HG03558 (cell line): ENCODE results near the gene GAB1.
"Not testable (repeated sequence)": the region's sequence is repeated elsewhere in the genome, so short reads cannot be mapped to it uniquely, and the experiment has no call there.

Experiments
- ATAC-seq: cut with Tn5 transposase; IDR thresholded peaks from one replicate; pipeline ENCODE4 v1.9.1; 2021; ENCODE audit warnings: moderate number of reproducible peaks; ENCODE audit not compliant: unreplicated experiment; ENCODE audit errors: extremely low read depth

Gene GAB1

DNA sequence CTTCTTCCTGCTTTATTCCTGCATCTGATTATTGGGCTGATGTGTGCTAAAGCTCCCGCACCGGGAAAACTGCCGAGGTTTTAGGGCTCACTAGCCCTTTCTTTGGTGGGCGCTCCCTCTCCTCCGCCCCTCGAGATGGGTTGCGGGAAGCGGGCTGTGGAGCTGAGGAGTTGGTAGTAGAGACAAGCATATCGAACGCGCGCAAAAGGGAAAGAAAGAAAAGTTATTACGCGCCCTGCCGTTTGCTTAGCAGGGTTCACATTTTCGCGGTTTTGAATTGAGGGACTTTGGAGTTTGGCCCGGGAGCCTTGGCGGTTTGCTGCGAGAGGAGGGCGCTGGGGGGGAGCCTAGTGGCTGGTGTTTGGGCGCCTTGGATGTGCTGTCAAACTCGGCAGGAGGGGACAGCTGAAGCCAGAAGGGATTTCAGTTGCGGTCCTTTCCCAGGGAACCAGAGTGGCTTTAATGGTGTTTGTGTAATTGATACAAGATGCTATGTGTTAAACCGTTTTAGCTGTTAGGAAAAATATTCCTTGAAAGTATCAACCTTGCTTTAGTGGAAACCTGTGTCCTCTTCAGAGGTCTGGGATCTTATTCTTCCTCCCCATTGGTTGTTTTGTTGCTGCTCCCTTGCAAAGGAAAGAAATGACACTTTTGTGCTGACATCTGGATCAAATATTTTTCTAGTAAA, 1.1 kb downstream of the GAB1 start:
- ATAC-seq, result no peak

DNA sequence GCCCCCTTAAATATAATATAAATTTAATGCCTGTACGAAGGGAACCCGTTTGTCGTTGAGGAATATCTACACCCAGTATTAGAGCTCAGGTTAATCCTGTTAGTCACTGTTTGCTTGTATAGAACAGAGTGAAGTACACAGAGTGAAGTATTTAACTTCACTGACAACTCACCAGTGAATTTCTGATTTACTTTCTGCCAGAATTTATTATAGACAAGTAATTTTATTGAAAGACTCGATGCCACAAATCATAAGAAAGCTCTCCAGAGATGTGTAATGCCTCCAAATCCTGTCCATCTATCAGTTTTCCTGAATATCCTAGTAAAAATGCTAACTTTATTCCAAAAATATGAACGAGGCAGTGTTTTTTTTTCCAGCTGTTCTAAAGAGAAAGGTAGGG, 1.6 kb downstream of the GAB1 start:
- ATAC-seq, result no peak

DNA sequence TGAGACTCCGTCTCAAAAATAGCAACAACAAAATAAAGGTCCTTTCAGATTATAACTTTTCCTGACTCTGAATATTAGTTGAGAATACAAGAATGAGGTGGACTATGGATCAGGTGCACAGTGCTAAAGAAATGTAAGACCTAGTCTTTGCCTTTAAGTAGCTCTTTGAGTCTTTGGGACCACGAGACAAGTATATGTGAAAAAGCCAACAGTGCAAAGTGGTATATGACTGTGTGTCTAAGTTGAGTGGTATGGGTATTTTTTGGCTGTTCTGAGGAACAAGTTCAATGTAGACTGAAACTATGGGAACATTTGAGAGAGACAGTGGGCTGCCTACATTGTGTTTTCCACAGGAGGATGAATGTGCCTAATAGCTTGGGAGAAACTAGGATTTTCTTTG, 2.8 kb downstream of the GAB1 start:
- ATAC-seq, result no peak

DNA sequence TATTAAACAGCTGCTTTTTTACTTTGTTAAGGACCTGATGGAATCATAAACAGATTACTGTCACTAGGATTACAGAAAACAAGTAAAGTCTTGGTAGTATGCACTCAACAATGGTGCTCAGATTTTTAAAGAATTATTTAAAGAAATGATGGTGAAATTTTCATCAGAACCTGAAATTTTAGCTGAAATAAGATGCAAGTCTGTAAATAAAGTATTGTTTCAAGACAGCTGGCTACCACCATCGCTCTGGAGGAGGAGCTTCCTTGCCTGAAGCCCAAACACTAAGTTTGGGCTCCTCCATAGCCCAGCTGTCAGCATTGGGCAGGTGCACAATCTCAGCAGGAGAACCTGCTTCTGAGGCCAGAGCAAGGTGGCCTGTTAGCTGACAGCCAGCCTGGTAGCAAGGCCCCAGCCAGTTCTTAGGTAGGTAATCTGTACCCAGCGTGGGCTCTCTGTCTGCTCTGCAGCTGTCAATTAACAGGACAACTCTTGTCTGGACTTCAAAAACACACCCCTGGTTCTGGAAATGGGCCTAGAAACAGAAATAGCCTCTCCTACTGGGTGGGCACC, 4.6 kb downstream of the GAB1 start:
- ATAC-seq, result no peak

DNA sequence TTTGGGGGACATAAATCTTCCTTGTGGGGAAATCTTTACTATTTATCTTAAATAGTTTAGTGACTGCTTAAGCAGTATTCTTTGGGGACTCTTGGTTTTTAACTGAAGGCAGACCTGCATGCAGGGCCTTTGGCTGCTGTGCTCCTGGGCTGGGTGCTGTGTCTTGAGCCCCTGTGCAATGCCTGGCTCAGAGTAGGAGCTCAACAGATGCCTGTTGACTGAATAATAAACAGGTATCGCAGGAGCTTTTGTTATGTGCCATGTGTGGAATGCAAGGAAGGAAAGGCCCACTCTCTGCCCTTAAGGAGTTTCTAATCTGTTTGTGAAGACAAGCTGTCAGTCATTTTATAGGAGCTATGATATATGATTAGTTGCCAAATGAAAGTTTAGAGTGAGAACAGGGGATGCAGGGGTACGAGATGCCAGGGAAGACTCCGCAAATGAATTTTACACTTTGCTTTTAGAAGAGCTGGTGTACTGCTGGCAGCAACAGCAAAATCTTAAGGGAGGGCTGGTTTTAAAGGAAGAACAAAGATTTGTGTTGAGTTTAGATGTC, 6.7 kb downstream of the GAB1 start:
- no peak for ATAC-seq

DNA sequence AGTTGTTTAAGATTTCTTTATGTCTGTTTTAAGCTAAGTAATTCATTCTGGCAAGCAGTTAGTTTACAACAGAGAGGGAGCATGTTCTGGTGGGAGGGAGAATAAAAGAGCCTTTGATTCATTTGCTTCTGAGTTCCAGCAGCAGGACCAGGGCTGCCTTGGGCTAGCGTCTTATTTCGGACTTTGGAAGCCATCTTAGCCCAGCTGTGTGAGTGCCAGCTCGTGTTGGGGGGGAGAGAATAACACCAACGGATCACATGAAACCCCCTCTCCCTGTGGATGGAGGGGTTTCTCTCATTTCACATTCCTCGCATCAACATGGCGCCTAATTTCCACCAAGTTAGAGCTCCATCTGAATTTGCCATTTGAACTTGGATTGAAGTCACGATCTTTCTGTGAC, 7.4 kb downstream of the GAB1 start:
- no peak for ATAC-seq

DNA sequence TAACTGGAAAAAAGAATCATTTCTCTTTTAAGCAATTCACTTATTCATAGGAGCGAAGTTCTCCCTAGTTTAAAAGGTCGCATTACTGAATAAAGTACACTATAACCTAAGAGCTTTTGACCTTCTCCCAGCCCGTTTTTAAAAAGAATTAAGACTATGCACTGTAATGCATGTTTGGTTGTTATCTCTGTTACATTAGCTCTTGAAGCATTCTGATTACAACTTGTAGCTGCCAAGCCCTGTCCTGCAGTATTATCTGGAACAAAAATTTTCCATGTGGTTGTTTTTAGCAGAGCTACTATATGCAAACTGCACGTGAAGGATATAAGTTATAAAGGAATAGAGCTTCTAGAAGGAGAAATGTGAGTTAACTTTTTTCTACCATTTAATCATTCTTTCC, 8.1 kb downstream of the GAB1 start:
- no peak for ATAC-seq

DNA sequence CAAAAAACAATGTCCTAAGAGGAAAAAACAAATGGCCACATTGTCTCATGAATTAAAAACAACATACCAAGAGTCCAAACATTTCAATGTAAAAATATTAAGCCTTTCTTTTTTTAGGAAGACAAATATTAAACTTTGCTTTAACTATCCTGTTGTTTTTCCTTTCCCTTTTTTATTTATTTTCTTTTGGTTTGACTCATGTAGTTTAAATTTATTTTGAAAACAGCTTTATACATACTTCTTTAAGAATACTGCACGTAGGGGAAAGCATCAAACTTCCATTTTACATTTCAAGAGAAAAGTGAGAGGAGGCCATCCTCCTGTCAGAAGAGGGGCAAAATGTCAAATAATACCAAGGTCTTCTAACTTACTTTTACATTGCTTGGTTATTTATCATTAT, 8.7 kb downstream of the GAB1 start:
- ATAC-seq, result no peak

DNA sequence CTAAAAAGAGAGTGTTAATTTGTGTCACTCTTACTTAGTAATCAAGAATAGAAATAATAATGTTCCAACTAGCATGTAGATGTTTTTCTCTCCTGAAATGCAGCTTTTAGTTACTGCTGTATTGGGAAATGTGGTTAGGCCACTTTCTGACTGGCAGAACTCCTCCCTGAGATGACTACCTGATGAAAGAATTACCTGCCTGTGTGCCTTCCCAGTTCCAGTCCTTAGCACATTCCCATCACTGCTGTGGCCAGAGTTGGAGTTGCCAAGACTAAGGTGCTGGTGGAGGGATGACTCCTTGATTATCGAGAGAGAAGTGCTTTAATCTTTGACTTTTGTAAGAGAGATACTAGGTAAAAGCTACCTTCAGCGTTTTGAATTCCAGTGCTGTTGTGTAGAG, 9.5 kb downstream of the GAB1 start:
- ATAC-seq, result no peak

DNA sequence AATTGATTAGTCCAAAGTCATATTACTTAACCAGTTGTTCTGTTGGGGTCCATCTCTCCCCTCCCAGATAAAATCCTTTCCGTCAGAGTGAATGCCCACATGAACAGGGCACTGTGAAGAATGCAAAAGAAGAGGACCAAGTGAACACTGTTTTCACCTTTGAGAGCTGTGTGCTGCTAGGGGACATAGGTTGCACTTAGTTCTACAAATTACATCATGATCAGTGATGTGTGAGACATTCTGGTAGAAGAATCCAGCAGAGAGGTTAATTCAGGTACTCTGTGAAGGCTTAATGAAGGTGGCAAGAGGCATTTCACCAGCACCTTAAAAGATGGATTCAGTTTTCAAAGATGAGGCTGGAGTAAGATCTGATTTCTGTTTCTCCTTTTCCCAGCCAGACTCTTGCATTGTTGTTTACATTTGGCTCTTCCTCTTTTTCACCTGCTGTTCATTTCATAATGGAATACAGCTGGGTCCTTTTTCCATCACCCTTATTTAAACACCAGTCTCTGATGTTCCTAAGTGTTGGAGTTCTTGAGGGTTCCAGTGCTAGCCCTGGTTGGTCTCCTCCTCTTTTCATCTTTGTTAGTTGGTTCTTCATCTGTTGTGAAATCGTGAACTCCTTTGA, 10.9 kb downstream of the GAB1 start:
- no peak for ATAC-seq

DNA sequence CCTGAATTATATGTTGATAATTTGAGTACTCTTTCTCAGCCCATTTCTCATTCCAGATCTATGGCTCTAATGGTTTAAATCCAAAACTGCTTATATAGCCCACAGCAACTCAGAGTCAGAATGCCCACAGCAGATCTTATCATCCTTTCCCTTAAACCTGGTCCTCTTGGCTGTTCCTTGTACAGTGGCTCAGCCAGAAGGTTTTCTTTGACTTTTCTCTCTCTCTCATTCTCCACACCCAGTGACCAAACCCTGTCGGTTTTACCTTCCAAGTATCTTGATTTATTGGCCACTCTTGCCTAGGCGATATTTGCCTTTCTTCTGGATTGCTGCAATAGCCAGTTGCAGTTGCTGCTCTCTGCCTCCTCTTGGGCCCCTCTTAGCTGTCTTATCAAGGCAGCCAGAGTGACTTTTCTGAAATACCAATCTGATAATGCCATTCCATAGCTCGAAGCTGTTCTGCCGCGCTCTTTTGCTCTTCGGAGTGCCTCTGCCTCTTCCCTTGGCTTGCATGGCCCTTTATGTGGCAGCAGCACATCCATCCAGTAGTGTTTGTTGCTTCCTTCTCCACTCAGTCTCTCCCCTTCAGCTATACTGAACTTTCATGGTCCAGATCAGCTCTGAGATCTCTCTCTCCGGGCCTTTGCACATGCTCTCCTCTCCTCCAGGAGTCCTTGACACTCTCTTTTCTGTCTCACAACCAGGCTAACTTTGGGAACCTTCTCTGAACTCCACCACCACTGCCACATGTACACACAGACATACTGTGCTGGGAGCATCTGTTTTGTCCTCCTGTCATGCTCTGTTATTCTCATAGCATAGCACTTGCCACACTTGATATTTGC, 11.8 kb downstream of the GAB1 start:
- ATAC-seq, result no peak

DNA sequence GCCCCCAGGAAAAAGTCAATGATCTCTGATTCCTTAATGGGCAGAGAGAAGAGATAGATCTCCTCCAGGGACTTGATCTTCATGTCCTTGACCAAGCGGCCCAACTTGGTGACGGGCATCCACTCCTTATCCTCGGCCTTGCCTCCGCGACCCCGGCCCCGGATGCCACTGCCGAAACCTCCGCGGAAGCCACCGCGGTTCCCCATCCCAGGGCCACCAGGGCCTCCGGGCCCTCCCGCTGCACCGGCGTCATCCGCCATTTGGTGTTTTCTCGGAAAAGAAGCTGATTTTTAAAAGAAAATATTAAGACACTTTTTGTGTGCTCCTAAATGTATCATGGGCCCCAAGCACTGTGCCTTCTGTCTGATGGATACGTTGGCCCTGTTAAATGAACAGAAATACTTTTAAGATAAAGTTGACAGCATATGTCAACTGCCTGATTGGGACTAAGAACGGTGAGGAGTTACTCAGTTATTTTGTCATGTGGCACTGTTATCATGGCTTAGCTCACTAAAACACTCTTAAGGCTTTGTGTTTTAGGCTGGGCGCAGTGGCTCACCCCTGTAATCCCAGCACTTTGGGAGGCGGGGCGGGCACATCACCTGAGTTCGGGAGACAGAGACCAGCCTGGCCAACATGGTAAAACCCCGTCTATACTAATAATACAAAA, 13.3 kb downstream of the GAB1 start:
- not testable (repeated sequence) for ATAC-seq

DNA sequence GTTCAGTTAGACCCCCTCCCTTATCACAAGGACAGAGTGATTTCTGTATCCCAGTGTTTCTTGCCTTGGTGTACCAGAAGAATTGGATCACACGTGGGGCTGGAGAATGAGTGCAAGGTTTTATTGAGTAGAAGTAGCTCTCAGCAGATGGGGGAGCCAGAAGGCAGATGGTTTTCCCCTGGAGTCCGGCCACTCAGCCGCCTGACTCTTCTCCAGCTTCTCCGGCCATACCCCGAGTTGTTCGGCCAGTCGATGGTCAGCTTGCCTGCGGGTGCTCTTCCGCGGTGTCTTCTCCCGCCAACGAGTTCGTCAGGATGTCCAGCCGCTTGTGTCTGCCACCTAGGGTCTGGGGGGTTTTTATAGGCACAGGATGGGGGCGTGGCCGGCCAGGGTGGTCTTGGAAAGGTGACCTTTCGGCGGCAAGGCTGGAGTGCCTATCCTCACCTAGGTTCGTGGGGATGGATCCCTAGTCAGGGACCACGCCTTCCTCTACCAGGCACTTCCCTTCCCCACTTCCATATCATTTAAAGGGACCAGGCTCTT, 14.5 kb downstream of the GAB1 start:
- no peak for ATAC-seq

DNA sequence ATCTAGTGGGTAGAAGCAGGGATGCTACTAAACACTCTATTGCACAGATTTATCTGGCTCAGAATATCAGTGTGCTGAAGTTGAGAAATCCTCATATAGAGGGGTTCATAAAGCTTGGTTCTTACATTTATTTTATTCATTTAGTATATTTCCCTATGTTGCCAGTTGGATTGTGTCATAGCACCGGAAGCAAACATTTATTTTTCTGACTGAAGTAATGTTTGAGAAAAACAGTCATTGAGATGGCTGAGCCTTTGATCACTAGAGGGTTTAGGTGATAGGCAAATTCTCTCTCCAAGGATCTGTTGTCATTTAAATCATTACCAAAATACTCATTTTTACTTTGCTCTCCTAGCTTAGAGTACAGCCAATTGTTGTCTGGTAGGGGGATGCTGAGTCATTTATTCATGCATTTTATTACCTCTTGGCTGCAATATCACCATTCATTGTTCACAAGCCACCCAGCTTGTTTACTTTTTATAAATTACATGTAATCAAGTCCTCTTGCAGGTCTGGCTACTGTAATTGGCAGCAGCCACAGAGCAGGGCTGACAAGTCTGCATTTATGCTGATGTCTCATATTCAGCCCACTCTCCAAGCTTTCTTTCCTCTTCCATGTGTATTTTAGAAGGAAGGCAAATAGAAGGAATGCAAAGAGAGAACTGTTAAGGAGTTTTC, 15.2 kb downstream of the GAB1 start:
- ATAC-seq, result no peak

DNA sequence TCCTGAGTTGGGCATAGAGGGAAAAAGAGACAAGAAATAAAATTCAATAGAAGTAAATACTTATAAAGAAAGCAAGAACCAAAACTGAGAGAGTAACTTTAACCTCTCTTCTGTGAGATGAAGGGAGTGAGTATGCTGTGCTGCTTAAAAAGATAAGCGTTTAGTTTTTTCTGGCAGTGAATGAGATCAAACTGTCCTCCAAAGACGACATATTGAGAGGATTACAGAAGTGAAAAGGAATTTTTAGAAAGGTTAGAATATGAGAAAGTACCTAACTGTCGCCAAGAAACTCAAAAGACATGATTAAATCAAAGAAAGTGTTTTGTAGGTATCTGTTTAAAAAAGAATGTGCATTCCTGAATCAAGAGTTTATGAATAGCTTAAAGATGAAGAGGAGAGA, 16.0 kb downstream of the GAB1 start:
- no peak for ATAC-seq

DNA sequence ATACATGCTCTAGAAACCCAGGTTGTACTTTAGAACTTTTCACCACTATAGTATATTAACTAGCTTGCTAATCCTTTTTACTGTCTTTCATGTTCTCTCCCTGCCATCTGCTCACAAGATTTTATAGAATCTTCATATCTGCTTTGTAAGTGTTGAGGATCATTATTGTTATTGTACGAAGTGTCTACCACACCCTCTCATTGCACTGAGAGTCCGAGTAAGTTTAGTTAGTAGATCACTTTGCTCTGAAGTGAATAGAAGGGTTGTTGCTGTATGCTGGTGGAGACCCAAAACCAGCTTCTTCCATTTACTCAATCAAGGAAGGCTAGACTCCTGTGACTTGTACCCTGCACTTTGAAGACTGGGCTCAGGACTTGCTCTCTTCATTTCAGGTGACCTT, 17.1 kb downstream of the GAB1 start:
- ATAC-seq, result no peak

DNA sequence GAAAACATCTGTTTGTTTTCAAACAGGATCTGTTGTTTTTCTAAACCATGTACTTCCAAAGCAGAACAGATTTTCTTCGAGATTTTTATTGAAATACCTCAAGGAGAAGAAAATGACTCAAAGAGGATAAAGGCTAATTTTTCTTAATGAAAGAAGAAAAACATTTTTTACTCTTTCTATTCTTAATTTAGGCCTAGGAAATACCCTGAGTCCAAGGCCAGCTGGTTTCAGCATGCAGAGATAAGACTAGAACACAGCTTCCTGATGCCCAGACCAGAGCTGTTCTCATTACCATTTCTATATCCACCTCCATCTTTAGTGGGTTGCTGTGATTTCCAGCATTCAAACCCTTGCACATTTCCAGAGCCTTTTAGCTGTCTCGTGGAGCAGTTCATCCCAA, 18.3 kb downstream of the GAB1 start:
- ATAC-seq, result peak; percentile 26

DNA sequence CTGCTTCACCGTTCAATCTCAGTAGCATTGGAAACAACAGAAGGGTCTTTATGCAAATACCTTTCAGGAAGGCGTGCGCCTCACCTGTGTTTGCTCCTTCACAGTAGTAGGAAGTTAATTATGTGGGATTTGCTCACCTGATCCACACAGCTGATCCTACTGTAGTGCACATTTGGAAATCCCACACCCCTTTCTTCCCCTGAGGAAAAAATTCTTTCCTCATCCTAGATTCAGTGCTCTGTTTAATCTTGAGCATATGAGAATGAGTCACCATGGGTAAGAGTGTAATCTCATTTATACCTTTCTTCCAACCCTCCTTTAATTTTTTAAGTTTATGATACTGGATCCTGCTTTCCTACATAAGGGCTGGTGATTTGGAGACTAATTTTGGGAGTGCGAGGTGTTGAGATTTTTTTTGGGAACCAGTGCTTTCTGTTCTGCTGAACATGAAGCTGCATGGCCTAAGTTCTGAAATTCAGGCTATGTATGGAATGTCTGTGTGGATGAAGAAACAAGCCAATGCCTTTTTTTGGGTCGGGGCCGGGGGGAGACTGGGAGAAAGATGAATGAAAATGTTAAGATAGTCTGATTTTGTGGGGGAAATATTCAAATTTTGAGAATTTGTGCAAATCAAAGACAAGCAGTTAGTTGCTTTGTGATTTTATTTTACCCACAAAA, 19.0 kb downstream of the GAB1 start:
- no peak for ATAC-seq

DNA sequence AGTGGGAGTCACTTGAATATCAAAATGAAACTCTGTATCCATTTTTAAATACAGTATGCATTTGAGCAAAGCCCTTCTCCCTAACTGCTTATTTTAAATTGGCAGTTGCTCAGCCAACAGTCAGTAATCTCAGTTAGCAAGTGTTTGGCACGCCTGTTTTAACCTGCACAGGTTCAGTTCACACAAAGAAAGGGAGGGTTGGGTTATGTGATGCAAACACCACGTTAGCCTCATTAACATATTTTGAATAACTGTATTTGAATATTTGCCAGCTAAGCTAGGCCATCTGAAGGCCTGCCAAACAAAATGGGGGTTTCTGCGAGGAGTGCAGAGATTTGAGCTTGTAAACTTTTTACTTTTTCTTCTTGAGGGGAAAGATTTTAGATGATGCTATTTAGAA, 19.8 kb downstream of the GAB1 start:
- ATAC-seq, result no peak
